Gastroesophageal sphincter (tissue), 3 donors: Measurements from ENCODE around the gene TGFBR3.

Experiments used
- POLR2A ChIP-seq, 2 donors: fragments of 450-650 bp; IDR thresholded peaks; one replicate each; pipeline ENCODE4 v1.6.1; 2017; ENCODE audit warnings: antibody characterized with exemption in 2 of 2, mild to moderate bottlenecking in 2 of 2, moderate library complexity in 1 of 2
- TF ChIP-seq, protein P1 (sequence below), 4 experiments: fragments of 200-600 bp in 2 of 4; fragments of 450-650 bp in 2 of 4; sonication (generic) in 1 of 4; IDR thresholded peaks; one replicate each; pipeline ENCODE4 v1.5.1; 2017 to 2019; ENCODE audit warnings: antibody characterized with exemption in 4 of 4, mild to moderate bottlenecking in 2 of 4, moderate library complexity in 2 of 4

DNA sequence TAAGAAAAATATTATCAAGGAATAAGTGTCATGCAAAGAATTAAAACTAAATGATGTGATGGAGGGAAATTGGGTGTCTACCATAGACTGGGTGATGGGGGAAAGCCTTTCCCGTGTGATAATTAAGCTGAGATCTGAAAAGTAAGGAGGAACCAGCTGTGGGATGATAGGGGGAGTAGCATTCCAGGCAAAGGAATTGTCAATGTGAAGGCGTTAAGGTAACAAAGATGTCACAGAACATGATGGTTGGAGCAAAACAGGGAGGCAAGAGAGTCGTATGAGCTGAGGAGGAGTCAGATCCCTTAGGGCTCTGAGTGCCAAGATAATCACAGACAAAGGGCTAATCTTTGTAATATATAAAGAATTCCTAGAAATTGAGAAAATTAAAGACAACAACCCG, 215.2 kb downstream of the TGFBR3 start:
- TF ChIP-seq, protein P1, sequence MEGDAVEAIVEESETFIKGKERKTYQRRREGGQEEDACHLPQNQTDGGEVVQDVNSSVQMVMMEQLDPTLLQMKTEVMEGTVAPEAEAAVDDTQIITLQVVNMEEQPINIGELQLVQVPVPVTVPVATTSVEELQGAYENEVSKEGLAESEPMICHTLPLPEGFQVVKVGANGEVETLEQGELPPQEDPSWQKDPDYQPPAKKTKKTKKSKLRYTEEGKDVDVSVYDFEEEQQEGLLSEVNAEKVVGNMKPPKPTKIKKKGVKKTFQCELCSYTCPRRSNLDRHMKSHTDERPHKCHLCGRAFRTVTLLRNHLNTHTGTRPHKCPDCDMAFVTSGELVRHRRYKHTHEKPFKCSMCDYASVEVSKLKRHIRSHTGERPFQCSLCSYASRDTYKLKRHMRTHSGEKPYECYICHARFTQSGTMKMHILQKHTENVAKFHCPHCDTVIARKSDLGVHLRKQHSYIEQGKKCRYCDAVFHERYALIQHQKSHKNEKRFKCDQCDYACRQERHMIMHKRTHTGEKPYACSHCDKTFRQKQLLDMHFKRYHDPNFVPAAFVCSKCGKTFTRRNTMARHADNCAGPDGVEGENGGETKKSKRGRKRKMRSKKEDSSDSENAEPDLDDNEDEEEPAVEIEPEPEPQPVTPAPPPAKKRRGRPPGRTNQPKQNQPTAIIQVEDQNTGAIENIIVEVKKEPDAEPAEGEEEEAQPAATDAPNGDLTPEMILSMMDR (IDR thresholded peaks at IDR 0.05) = no peak
- TF ChIP-seq POLR2A (IDR thresholded peaks at IDR 0.05) = no peak
